Raji (cell line): Measurements from ENCODE around the gene TUBA1B.

Source experiments
- POLR2A ChIP-seq: IDR thresholded peaks from 2 replicates; pipeline ENCODE4 v1.6.1; 2011; ENCODE audit warnings: low read depth, low read length, control low read depth; ENCODE audit not compliant: insufficient read depth

TUBA1B gene

GRCh38 chr12:49094975-49095365 is 36.2 kb downstream of the TUBA1B start:
- no peak for TF ChIP-seq POLR2A

- no peak for TF ChIP-seq POLR2A
These were observed 36.8 kb downstream of the TUBA1B start, which contains the start of gene DHH for GRCh38 chr12:49094160-49094974. Gene DHH (minus strand): TSS chr12:49094801. CDS start chr12:49094512, 289 bp downstream.

GRCh38 chr12:49093792-49094159 is 37.4 kb downstream of the TUBA1B start:
- TF ChIP-seq POLR2A: no peak

GRCh38 chr12:49092816-49093406 is 38.3 kb downstream of the TUBA1B start:
- TF ChIP-seq POLR2A: no peak

- no peak for TF ChIP-seq POLR2A
These were observed 38.9 kb downstream of the TUBA1B start for GRCh38 chr12:49092086-49092815.

- no peak for TF ChIP-seq POLR2A
These were observed 39.4 kb downstream of the TUBA1B start for GRCh38 chr12:49091836-49092085.

GRCh38 chr12:49091056-49091835 is 39.9 kb downstream of the TUBA1B start:
- TF ChIP-seq POLR2A: no peak

GRCh38 chr12:49089821-49090773 is 41.1 kb downstream of the TUBA1B start:
- TF ChIP-seq POLR2A: no peak

- TF ChIP-seq POLR2A: no peak
These were observed 42.3 kb downstream of the TUBA1B start for GRCh38 chr12:49088932-49089330.

- TF ChIP-seq POLR2A: peak; percentile 51; the same call in 1 of the 2 replicates
These were observed 42.9 kb downstream of the TUBA1B start for GRCh38 chr12:49088150-49088931.

- TF ChIP-seq POLR2A: no peak
These were observed 45.1 kb downstream of the TUBA1B start for GRCh38 chr12:49086116-49086515.

- no peak for TF ChIP-seq POLR2A
These were observed 46.8 kb downstream of the TUBA1B start for GRCh38 chr12:49084438-49084837.

- no peak for TF ChIP-seq POLR2A
These were observed 51.4 kb downstream of the TUBA1B start for GRCh38 chr12:49079793-49080192.
